ENCODE results near the gene PYCR2.
"Not testable (repeated sequence)": the region's sequence is repeated elsewhere in the genome, so short reads cannot be mapped to it uniquely, and the experiment has no call there.

PYCR2 gene

DNA sequence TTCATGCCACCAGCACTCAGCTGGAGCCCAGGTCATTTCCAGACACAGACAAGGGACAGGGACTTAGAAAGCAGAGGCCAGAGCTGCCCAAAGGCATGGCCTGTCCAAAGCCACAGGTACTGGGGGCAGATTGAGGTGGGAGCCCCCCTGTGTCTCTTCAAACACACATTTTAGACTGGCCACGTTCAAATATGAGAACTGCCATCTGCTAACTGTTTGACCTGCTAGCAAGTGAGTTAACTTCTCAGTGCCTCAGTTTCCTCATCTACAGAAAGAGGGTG is 17.8 kb upstream of the PYCR2 start:
- H3K27ac ChIP-seq = no peak overlapping the region
- no peak for TF ChIP-seq ZFX (IDR thresholded peaks at IDR 0.05; ENCODE audit: borderline replicate concordance)
- TF ChIP-seq, protein P1, sequence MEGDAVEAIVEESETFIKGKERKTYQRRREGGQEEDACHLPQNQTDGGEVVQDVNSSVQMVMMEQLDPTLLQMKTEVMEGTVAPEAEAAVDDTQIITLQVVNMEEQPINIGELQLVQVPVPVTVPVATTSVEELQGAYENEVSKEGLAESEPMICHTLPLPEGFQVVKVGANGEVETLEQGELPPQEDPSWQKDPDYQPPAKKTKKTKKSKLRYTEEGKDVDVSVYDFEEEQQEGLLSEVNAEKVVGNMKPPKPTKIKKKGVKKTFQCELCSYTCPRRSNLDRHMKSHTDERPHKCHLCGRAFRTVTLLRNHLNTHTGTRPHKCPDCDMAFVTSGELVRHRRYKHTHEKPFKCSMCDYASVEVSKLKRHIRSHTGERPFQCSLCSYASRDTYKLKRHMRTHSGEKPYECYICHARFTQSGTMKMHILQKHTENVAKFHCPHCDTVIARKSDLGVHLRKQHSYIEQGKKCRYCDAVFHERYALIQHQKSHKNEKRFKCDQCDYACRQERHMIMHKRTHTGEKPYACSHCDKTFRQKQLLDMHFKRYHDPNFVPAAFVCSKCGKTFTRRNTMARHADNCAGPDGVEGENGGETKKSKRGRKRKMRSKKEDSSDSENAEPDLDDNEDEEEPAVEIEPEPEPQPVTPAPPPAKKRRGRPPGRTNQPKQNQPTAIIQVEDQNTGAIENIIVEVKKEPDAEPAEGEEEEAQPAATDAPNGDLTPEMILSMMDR (IDR thresholded peaks at IDR 0.05) = no peak

DNA sequence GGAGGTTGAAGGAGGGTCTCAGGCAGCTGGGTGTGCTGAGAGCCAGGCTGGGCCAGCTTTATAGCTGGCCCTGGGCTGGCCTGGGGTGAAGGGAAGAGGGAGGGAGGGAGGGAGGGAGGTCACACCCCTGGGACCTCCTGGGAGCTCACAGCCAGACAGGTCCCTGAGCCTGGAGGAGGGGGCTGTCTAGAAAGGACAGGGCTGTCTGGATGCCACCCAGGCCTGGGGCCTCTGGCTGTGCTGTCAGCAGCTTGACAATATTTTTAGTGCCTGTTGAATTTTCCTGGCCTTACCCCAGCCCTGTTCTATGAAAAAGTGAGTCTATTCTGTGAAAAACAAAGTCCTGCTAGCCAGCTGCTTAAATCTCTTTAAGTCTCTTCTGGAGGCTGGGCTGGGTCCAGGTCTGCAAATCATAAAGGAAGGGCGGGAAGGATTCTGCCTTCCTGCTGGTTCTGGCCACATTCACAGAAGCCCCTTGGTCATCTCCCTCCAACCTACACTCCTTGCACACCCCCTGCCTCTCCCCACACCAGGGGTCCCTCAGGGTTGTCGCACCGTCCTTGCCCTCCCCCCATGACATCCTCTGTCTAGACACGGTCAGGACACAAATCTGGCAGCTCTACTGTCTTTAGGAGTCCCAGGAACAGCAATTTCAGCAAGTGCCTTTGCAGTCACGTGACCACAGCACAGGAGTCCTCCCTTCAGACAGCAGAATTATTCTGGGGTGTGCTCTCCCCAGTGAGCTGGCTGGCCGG is 17.3 kb upstream of the PYCR2 start, which contains the start of gene LEFTY2:
TSS of gene LEFTY2 (minus strand) at position 34 of the 755 bp plus-strand sequence. CDS start 80 bp downstream, outside the sequence.
- H3K27ac ChIP-seq = no peak within 1 kb of the TSS
- TF ChIP-seq, protein P1 (IDR thresholded peaks at IDR 0.05) = no peak
- no peak for TF ChIP-seq ZFX (IDR thresholded peaks at IDR 0.05; ENCODE audit: borderline replicate concordance)

DNA sequence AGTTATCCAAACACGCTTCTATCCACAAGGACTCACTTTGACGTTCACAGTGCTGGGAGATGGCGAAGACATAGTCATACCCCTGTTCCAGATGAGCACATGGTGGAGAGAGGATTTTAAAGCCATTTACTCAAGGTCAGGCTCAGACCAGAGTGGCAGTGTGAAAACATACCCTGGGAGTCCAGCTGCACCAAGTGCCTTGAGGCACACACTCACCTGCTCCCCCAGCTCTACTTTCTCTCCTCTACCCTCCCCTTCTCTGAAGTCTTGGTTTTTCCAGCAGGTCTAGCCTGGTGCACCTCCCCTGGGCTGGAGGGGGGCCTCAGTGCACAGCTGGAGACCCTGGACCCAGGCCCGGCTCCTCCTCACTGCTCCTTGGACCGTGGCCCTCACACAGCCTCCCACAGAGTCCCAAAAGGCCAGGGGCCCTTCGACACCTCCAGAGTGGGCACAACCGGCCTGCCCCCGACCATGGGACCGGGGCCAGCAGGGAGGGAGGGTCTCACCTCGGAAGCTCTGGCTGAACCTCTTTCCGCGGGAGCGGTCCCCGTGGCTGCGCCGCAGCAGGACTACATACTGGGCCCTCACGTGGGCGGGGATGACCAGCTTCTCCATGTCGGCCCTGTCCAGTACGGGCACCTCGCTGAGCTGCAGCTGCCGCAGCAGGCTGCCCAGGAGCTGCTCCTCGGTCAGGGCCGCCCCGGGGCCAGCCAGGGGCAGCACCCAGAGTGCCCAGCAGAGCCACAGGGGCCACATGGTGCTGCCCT is 16.5 kb upstream of the PYCR2 start:
- no peak overlapping the region for H3K27ac ChIP-seq
- TF ChIP-seq, protein P1 (IDR thresholded peaks at IDR 0.05) = no peak
- TF ChIP-seq ZFX (IDR thresholded peaks at IDR 0.05; ENCODE audit: borderline replicate concordance) = no peak

DNA sequence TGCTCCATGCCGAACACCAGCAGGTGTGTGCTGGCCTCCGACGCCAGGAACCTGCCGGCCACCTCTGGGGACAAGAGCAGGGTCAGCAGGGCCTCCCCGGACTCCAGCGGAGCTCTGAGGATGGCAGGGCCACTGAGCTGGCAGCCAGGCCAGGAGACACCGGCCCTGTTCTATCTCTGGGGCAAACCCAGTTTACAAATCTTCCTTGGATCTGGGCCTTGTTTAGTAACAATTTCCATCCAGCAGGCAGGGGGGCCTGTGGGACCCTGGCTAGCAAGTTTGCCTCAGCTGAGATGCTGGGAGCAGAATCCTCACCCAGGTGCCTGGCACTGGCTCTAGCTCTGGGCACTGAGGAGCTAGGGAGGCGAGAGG is 15.9 kb upstream of the PYCR2 start:
- not testable (repeated sequence) for H3K27ac ChIP-seq

DNA sequence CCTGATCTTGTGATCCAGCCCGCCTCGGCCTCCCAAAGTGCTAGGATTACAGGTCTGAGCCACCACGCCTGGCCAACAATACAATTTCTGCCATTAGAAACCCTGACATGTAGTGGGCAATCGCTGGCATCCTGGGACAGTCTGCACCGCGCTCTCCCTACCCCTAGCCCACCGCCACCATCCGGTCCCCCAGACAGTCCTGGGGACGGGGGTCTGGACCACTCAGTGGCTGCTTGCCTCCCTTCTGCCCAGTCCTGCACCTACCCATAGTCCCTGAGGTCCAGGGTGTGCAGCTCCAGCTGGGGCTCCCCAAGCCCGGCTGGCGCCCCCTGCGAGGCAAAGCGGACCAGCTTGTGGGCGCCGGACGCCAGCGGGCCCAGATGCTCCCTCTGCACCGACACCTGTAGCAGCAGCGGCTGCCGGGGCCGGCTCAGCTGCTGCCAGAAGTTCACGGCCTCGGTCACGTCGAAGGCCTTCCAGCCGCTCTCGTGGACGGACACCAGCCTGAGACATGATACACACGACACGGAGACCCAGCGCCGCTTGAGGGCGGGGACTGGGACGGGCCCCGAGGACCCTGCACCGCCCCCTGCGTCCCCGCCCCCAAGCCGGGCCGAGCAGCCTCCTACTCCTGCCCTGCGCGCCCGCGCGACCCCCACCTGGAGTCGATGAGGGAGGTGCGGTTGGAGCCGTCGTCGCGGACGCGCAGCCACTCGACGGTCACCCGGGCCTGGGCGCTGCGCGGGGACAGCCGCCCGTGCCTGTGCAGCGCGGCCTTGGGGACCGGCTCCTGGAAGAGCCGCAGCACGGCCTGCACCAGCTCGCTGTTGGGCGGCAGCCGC is 15.3 kb upstream of the PYCR2 start:
- H3K27ac ChIP-seq = not testable (repeated sequence)

DNA sequence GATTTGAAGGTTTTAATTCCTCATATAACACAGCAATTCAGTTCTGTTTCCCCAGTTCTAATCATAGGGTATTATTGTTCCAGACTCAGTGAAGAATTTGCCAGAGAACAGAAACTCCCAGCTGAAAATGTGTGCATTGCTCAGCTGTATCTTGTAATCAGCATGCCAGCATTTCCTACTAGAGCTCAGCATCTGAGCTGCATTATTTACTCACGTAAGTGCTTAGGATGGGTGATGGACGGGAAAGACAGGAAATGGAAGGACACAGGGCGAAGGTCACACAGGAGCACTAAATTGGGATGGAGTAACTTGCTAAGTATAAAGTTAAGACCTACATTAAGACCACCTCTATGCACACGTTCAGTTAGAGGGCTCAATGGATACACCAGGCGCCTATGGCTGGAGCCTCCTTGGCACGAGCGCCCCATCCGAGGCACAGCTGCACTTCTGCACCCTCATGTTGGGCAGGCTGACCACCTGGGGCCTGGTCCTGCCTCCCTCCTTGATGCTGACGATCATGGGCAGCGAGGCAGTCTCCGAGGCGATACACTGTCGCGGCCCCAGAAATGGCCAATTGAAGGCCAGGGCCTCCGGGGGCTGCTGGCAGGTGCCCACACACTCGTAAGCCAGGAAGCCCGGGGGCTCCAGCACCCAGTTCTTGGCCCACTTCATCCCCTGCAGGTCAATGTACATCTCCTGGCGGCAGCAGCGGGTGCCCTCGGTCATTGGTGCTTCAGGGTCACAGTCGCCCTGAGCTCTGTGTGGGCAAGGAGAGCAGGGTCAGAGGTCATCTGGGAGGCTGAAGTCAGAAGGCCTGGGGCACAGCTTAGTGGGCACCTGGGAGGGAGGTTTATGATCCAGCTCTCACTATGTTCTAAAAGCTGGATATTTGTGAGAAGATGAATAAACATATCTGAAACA is 13.3 kb upstream of the PYCR2 start:
- TF ChIP-seq, protein P1 (IDR thresholded peaks at IDR 0.05) = no peak
- TF ChIP-seq ZFX (IDR thresholded peaks at IDR 0.05; ENCODE audit: borderline replicate concordance) = no peak
- H3K27ac ChIP-seq = no peak overlapping the region

DNA sequence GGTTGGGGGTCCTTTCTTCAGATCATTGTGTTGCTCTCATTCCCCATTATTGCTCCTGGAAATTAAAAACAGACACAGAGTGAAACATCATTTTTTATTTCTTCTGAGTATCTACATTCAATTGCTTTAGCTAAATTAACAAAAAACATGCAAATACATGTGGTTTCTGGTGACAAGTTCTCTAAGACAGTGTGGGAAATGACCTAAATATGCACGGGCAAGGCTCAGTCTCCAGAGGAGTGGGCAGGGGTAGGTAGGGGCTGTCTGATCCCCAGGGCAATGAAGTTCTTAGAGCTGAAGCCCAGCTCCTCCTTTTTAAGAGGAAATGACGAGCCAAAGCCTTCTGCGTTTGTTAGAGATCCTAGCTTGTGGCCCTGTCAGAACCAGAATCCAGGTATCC is 12.5 kb upstream of the PYCR2 start:
- H3K27ac ChIP-seq = no peak overlapping the region
- TF ChIP-seq, protein P1 (IDR thresholded peaks at IDR 0.05) = no peak
- TF ChIP-seq ZFX (IDR thresholded peaks at IDR 0.05; ENCODE audit: borderline replicate concordance) = no peak

DNA sequence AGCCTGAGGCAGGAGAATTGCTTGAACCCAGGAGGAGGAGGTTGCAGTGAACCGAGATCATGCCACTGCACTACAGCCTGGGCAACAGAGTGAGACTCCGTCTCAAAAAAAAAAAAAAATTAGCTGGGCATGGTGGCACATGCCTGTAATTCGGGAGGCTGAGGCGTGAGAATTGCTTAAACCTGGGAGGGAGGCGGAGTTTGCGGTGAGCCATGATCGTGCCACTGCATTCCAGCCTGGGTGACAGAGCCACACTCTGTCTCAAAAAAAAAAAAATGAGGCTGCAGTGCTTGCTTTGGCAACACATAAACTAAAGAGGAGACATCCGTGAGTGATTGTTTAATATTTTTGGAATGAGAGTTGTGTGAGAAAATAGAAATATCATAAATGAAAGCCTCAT is 12.0 kb upstream of the PYCR2 start:
- not testable (repeated sequence) for H3K27ac ChIP-seq
